Brain microvascular endothelial cell (primary cell): ENCODE results near the gene FAM3C.

ENCODE experiments used
- DNase-seq: peaks from one replicate; pipeline ENCODE4 v3.0.0-alpha.2; 2020
- H3K27ac ChIP-seq: fragments of 250-450 bp; sonication (Bioruptor Pico); 2 replicates; pipeline ENCODE4 v1.5.1; 2020; ENCODE audit warnings: mild to moderate bottlenecking, moderate library complexity
- H3K27me3 ChIP-seq: fragments of 250-450 bp; sonication (Bioruptor Pico); replicated peaks from 2 replicates; pipeline ENCODE4 v1.5.1; 2020; ENCODE audit warnings: mild to moderate bottlenecking
- H3K36me3 ChIP-seq: fragments of 250-450 bp; sonication (Bioruptor Pico); replicated peaks from 2 replicates; pipeline ENCODE4 v1.5.1; 2020; ENCODE audit warnings: mild to moderate bottlenecking
- H3K4me3 ChIP-seq: 2 replicates; pipeline ENCODE4 v1.5.1; 2011; ENCODE audit warnings: low read depth, mild to moderate bottlenecking, control low read depth, low read length, moderate library complexity
- CTCF ChIP-seq: IDR thresholded peaks from 2 replicates; pipeline ENCODE4 v1.5.1; 2011; ENCODE audit warnings: low read depth, mild to moderate bottlenecking, moderate library complexity, low read length, control low read depth, inconsistent platforms; ENCODE audit errors: missing control alignments
- in situ Hi-C: cut with HindIII; loops from 2 replicates; pipeline ENCODE4 v1.10.0; 2017; ENCODE audit warnings: low sequenced_read_pairs, low pct_ligation_motif_present

The FAM3C gene

GRCh38 chr7:121372376-121373010 is 23.6 kb downstream of the FAM3C start:
- H3K4me3 ChIP-seq = no peak overlapping the region
- in situ Hi-C loops = loop anchor here (25.0 kb wide), 1 partner anchor 165 kb away; no protein-coding TSS in a partner anchor
- no peak for DNase-seq
- H3K36me3 ChIP-seq = peaks cover 51% of the 10 kb centered on the region
- no peak overlapping the region for H3K27ac ChIP-seq
- TF ChIP-seq CTCF = no peak
- no peaks in the 10 kb centered on the region for H3K27me3 ChIP-seq

- in situ Hi-C loops = loop anchor here (25.0 kb wide), 1 partner anchor 165 kb away; no protein-coding TSS in a partner anchor
- no peaks in the 10 kb centered on the region for H3K27me3 ChIP-seq
- no peak overlapping the region for H3K27ac ChIP-seq
- peaks cover 45% of the 10 kb centered on the region for H3K36me3 ChIP-seq
- no peak for TF ChIP-seq CTCF
- H3K4me3 ChIP-seq = no peak overlapping the region
- DNase-seq = no peak
Observed at GRCh38 chr7:121371883-121372282, 24.2 kb downstream of the FAM3C start.

- in situ Hi-C loops = loop anchor here (25.0 kb wide), 1 partner anchor 166 kb away; no protein-coding TSS in a partner anchor
- peaks cover 40% of the 10 kb centered on the region for H3K36me3 ChIP-seq
- H3K27me3 ChIP-seq = no peaks in the 10 kb centered on the region
- TF ChIP-seq CTCF = no peak
- H3K27ac ChIP-seq = no peak overlapping the region
- H3K4me3 ChIP-seq = no peak overlapping the region
- no peak for DNase-seq
Observed at GRCh38 chr7:121371367-121371766, 24.7 kb downstream of the FAM3C start.

GRCh38 chr7:121369462-121369861 is 26.6 kb downstream of the FAM3C start:
- Histone ChIP-seq H3K36me3 (peaks cover 29% of the 10 kb centered on the region), H3K27me3 (no peaks in the 10 kb centered on the region), H3K27ac (peak overlapping the region; percentile 37), H3K4me3 (no peak overlapping the region)
- in situ Hi-C loops = loop anchor here (25.0 kb wide), 1 partner anchor 168 kb away; no protein-coding TSS in a partner anchor
- peak; percentile 71 for DNase-seq
- no peak for TF ChIP-seq CTCF

- Histone ChIP-seq H3K4me3 (no peak overlapping the region), H3K27me3 (no peaks in the 10 kb centered on the region), H3K27ac (no peak overlapping the region), H3K36me3 (peaks cover 34% of the 10 kb centered on the region)
- DNase-seq = no peak
- peak; percentile 50 for TF ChIP-seq CTCF
- in situ Hi-C loops = loop anchor here (25.0 kb wide), 1 partner anchor 170 kb away; no protein-coding TSS in a partner anchor
Observed at GRCh38 chr7:121366852-121367431, 29.2 kb downstream of the FAM3C start.
